ENCODE results near the gene ATP2B2.
"Not testable (repeated sequence)": the region's sequence is repeated elsewhere in the genome, so short reads cannot be mapped to it uniquely, and the experiment has no call there.

The ATP2B2 gene

DNA sequence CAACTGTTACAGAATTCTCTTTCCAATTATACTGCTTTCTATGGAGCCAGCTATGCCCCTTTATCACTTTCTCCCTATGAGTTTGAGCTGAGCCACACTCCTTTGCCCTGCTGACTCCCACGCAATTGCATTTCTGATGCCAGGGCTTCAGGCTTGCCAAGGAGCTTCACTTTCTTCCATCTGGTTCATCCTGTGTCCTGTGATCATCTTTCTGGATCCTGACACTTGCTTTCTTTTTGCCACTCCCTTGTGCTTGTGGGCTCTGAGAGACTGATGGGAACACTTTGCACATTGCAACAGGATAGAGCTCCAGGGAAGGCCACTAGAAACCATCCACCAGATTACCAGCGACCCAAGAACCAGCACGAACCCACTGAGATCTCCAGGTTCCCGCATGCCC lies 107.5 kb downstream of the ATP2B2 start:
- DNase-seq, result no peak

DNA sequence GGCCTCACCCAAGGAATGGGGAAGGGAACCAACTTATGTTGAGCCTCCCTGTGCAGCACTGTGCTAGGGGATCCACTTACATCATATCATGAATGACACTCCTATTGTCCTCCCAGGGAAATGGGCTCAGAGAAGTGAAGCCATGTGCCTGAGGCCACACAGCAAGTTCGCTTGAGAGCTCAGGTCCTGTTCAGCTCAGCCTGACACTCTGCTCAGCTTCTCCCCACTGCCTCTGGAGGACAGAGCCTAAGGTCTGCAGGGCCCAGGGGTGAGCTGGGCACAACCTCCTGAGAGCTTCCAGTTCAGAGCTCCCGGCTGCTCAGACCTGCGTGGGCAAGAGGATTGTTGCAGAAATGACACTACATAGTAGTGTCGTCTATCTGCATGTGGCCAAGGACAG lies 108.5 kb downstream of the ATP2B2 start:
- DNase-seq, result no peak

GRCh38 chr3:10396083-10396482 lies 109.3 kb downstream of the ATP2B2 start:
- DNase-seq, result no peak

- DNase-seq, result no peak
Observed at GRCh38 chr3:10395671-10396070, 109.7 kb downstream of the ATP2B2 start.

- no peak for DNase-seq
Observed at GRCh38 chr3:10395196-10395595, 110.2 kb downstream of the ATP2B2 start.

GRCh38 chr3:10394491-10395025 lies 110.8 kb downstream of the ATP2B2 start:
- DNase-seq, result no peak

- DNase-seq, result no peak
Observed at GRCh38 chr3:10393514-10393913, 111.9 kb downstream of the ATP2B2 start.

- no peak for DNase-seq
Observed at GRCh38 chr3:10392906-10393461, 112.4 kb downstream of the ATP2B2 start.

DNA sequence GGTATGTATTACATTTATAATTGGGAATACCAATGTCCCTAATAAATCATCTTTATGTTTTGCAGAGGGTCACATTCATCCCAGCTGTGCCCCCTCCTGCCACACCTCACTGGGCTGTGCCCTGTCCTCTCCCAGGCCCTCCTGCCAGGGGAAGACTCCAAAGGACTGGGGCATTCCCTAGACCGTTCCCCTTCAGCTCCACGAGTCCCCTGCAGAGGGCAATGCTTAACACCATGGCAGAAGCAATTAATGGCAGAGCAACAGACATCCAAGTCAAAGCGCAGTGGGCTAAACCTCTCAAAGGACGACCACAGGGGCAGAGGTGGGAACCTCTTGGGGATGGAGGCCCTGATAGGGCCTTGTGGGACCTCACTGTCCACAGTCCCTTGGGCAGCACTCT lies 113.1 kb downstream of the ATP2B2 start:
- no peak for DNase-seq

DNA sequence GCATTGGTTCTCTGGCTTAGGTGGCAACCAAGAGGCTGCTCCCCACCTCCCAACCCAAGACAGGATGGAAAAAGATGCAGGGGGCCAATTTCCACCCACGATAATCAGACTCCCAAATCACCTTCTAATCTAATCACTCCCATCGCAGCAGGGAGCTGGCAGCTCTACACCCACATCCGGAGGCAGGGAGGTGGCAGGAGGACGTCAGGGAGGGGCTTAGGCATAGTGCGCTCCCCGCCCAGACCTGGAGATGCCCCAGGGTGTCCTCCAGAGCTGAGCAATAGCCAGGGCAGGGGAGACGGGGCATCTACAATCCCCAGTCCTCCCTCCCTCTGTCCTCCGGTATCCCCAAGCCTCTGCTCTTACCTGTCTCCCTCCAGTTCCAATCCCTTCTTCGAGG lies 114.0 kb downstream of the ATP2B2 start:
- no peak for DNase-seq

DNA sequence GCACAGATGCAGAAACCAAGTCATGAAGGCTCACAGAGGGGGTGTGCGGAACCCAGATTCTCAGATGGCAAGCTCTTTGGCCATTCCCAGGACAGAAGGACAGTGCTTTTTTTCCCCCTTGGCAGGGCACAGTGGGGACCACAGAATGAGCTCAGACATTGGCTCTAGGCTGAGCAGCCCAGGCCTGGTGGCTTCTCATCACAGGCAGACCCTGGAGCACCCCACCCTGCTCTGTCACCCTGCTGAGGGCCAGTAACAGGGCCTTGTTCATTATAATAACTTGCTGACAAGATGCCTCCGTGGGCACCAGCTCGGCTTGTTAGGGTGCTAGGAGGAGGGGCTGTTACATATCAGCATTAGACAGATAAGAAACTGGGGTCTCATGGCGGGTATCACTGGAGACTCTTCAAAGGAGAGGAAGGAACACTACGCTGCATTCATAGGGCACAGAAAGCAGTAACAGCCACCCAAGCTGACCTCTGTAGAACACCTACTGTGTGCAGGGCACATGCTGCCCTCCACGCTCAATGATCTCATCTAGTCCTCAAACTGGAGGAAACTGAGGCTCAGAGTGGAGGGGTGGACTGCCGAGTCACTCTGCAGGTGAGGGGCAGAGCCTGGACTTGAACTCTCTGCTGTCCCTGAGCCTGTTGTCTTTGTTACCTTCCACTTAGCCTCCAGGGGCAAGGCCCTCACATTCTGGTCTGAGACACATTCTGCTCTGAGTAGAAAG lies 114.6 kb downstream of the ATP2B2 start:
- no peak for DNase-seq

DNA sequence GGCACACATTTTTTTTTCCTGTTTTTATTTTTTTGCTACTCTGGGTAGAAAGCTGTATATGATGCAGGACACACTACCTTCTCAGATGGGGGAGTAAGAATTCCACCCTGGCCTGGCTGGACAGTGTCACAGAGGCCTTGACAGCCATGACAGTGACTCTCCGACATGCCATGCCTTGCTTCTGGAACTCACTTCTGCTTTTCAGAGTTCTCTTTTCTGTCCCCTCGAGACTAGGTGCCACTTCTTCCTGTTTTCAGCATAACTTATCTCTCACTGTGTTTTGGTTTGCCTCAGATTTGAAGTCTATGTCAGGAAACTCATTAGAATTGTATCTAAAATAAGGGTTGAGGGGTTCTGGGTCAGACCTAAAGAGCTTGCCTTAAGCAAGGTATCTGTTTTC lies 115.4 kb downstream of the ATP2B2 start:
- no peak for DNase-seq

GRCh38 chr3:10389339-10389738 lies 116.0 kb downstream of the ATP2B2 start:
- DNase-seq, result no peak

DNA sequence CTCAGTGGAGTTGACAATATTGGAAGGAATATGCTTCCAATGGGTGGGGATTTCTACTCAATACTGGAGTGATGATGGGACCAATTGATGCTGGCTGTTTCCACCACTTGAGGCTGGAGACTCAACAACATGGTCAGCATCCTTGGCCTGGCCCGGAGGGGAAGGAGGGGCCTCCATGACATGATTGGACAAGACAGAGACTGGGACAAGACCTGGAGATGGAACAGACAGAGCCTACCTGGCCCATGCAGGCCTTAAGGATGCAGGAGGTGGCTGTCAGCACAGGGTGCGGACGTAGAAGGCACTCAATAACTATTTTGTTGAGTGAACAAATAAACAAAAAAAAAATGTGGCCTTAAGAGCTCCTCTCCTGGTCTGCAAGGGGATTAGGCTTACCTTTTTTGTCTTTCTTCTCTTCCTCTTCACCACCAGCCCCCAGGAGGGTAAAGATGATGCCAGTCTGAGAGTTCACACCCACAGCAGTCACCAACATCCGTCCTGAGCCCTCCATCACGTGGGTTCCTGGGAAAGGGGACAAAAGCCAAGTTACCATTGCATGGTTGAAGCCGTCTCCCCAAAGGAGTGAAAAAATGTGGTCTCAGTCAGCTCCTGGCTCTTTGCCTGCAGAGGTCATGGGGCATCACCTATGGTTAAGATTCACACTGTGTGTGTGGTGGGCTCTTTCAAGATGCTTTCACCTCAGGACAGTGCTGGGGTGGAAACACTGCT lies 117.3 kb downstream of the ATP2B2 start:
- no peak for DNase-seq

- DNase-seq, result no peak
Observed at GRCh38 chr3:10386121-10386520, 119.3 kb downstream of the ATP2B2 start.

- no peak for DNase-seq
Observed at GRCh38 chr3:10384541-10385360, 120.6 kb downstream of the ATP2B2 start.

- no peak for DNase-seq
Observed at GRCh38 chr3:10383850-10384248, 121.5 kb downstream of the ATP2B2 start.

- DNase-seq, result no peak
Observed at GRCh38 chr3:10382892-10383849, 122.2 kb downstream of the ATP2B2 start.

GRCh38 chr3:10382445-10382844 lies 122.9 kb downstream of the ATP2B2 start:
- DNase-seq, result not testable (repeated sequence)

DNA sequence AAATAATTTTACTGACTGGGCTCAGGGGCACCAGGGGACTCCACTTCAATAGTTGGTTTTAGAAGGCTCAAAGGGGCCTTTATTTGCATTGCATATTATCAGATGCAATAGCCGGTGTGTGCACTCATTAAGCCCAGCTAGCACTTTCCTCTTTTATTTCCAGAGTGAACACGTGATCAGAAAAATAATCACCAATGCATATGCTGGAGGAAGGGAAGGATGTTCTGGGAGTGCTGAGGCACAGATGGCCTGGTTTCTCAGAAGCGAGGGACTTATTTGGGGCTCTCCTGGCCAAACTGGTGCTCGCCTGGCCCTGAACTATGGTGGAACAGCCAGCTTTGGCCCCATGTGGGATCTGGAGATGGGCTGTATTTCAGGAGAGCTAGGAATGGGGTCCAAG lies 124.0 kb downstream of the ATP2B2 start:
- no peak for DNase-seq

- no peak for DNase-seq
Observed at GRCh38 chr3:10380906-10381305, 124.5 kb downstream of the ATP2B2 start.

DNA sequence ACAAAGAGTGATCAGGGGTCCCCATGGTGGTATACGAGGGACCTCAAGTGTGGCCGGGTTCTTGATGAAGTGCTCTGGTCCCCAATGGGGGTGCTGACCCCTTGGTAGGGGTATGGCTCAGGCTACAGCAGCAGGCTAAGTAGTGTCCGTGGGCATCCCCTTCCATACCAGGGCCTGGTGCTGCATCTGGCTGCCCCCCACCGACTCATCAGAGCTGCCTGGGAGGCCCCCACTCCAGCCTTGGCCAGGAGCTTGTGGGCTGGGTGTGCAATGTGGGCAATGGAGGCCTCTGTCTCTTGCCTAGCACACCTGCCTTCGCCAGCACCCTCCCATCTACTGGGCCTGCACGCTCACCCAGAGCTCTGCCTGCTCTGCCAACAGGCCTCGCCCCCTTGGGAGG lies 125.4 kb downstream of the ATP2B2 start:
- no peak for DNase-seq

Data from NCI-H1105 treated with DMSO at 0.1 percent for 48 hours (cell line).